Measurements from ENCODE around the gene CSTF1.
"Not testable (repeated sequence)": the region's sequence is repeated elsewhere in the genome, so short reads cannot be mapped to it uniquely, and the experiment has no call there.

CSTF1 gene

GRCh38 chr20:56395166-56395565, 2.7 kb downstream of the CSTF1 start:
- Histone ChIP-seq H3K4ac (ENCODE audit: low read depth, low read length) (no peak overlapping the region), H3K23ac (ENCODE audit: low read length) (no peak overlapping the region), H4K8ac (ENCODE audit: low read depth, low read length) (no peak overlapping the region), H3K4me2 (ENCODE audit: low read length) (no peak overlapping the region), H2BK5ac (ENCODE audit: low read length) (no peak overlapping the region), H3K4me3 (ENCODE audit: low read length) (no peak overlapping the region), H3K4me1 (ENCODE audit: control insufficient read depth, low read depth, low read length) (peaks cover 1% of the 10 kb centered on the region), H2BK120ac (ENCODE audit: low read depth, low read length) (no peak overlapping the region), H4K5ac (ENCODE audit: low read length) (no peak overlapping the region), H3K79me1 (ENCODE audit: low read length) (peaks cover 7% of the 10 kb centered on the region), H3K27me3 (ENCODE audit: insufficient read depth, low read length, poor library complexity) (no peaks in the 10 kb centered on the region), H3K9ac (ENCODE audit: low read length) (no peak overlapping the region), H3K36me3 (ENCODE audit: control insufficient read depth, insufficient read depth, low read length) (peaks cover 20% of the 10 kb centered on the region), H3K79me2 (ENCODE audit: control insufficient read depth, insufficient read depth, low read length) (peaks cover 34% of the 10 kb centered on the region), H3K56ac (ENCODE audit: low read length) (no peak overlapping the region), H2BK15ac (replicated peaks; ENCODE audit: low read depth) (no peak overlapping the region), H3K27ac (ENCODE audit: low read depth, low read length) (no peak overlapping the region), H3K18ac (ENCODE audit: low read length) (no peak overlapping the region), H2AK5ac (ENCODE audit: low read length) (no peak overlapping the region)
- no peak for DNase-seq
- no CpG with 5 or more reads among the region's 4 CpGs for WGBS (ENCODE audit: extremely low coverage, insufficient coverage, low lambda C conversion rate)

- H3K79me2 ChIP-seq (ENCODE audit: control insufficient read depth, insufficient read depth, low read length), result peaks cover 3% of the 10 kb centered on the region
- no peak overlapping the region for H3K9ac ChIP-seq (ENCODE audit: low read length)
- H3K27me3 ChIP-seq (ENCODE audit: insufficient read depth, low read length, poor library complexity), result no peaks in the 10 kb centered on the region
- no peak overlapping the region for H3K4me3 ChIP-seq (ENCODE audit: low read length)
- H3K4me1 ChIP-seq (ENCODE audit: control insufficient read depth, low read depth, low read length), result no peaks in the 10 kb centered on the region
- peak; percentile 59 for DNase-seq
- no peak overlapping the region for H3K18ac ChIP-seq (ENCODE audit: low read length)
- H3K4ac ChIP-seq (ENCODE audit: low read depth, low read length), result no peak overlapping the region
- no peak overlapping the region for H3K23ac ChIP-seq (ENCODE audit: low read length)
- H4K8ac ChIP-seq (ENCODE audit: low read depth, low read length), result no peak overlapping the region
- no peak overlapping the region for H3K27ac ChIP-seq (ENCODE audit: low read depth, low read length)
- H3K4me2 ChIP-seq (ENCODE audit: low read length), result no peak overlapping the region
- H2BK120ac ChIP-seq (ENCODE audit: low read depth, low read length), result no peak overlapping the region
- no peak overlapping the region for H4K5ac ChIP-seq (ENCODE audit: low read length)
- H2AK5ac ChIP-seq (ENCODE audit: low read length), result no peak overlapping the region
- peaks cover 26% of the 10 kb centered on the region for H3K36me3 ChIP-seq (ENCODE audit: control insufficient read depth, insufficient read depth, low read length)
- H2BK15ac ChIP-seq (replicated peaks; ENCODE audit: low read depth), result no peak overlapping the region
- H2BK5ac ChIP-seq (ENCODE audit: low read length), result no peak overlapping the region
- H3K79me1 ChIP-seq (ENCODE audit: low read length), result peaks cover 3% of the 10 kb centered on the region
- H3K56ac ChIP-seq (ENCODE audit: low read length), result no peak overlapping the region
Observed at GRCh38 chr20:56400001-56400640, 7.7 kb downstream of the CSTF1 start.

- Histone ChIP-seq H3K56ac (ENCODE audit: low read length) (no peak overlapping the region), H2BK120ac (ENCODE audit: low read depth, low read length) (no peak overlapping the region), H3K79me2 (ENCODE audit: control insufficient read depth, insufficient read depth, low read length) (no peaks in the 10 kb centered on the region), H3K9ac (ENCODE audit: low read length) (no peak overlapping the region), H3K27me3 (ENCODE audit: insufficient read depth, low read length, poor library complexity) (no peaks in the 10 kb centered on the region), H3K36me3 (ENCODE audit: control insufficient read depth, insufficient read depth, low read length) (peaks cover 19% of the 10 kb centered on the region), H3K4me2 (ENCODE audit: low read length) (no peak overlapping the region), H3K23ac (ENCODE audit: low read length) (no peak overlapping the region), H2AK5ac (ENCODE audit: low read length) (no peak overlapping the region), H3K79me1 (ENCODE audit: low read length) (no peaks in the 10 kb centered on the region), H3K18ac (ENCODE audit: low read length) (no peak overlapping the region), H4K8ac (ENCODE audit: low read depth, low read length) (no peak overlapping the region), H2BK5ac (ENCODE audit: low read length) (no peak overlapping the region), H3K4ac (ENCODE audit: low read depth, low read length) (no peak overlapping the region), H3K27ac (ENCODE audit: low read depth, low read length) (no peak overlapping the region), H3K4me3 (ENCODE audit: low read length) (no peak overlapping the region), H2BK15ac (replicated peaks; ENCODE audit: low read depth) (no peak overlapping the region), H4K5ac (ENCODE audit: low read length) (no peak overlapping the region), H3K4me1 (ENCODE audit: control insufficient read depth, low read depth, low read length) (no peaks in the 10 kb centered on the region)
- DNase-seq, result no peak
- whole genome bisulfite sequencing (ENCODE audit: extremely low coverage, insufficient coverage, low lambda C conversion rate), result no CpG with 5 or more reads among the region's 26 CpGs
Observed at GRCh38 chr20:56403465-56403864, 11.0 kb downstream of the CSTF1 start.

- H2BK5ac ChIP-seq (ENCODE audit: low read length); H3K4me3 ChIP-seq (ENCODE audit: low read length); H3K79me2 ChIP-seq (ENCODE audit: control insufficient read depth, insufficient read depth, low read length); H2BK120ac ChIP-seq (ENCODE audit: low read depth, low read length); DNase-seq; H3K56ac ChIP-seq (ENCODE audit: low read length); H3K18ac ChIP-seq (ENCODE audit: low read length); H2BK15ac ChIP-seq (replicated peaks; ENCODE audit: low read depth); H3K9ac ChIP-seq (ENCODE audit: low read length); H3K4ac ChIP-seq (ENCODE audit: low read depth, low read length); H3K23ac ChIP-seq (ENCODE audit: low read length); H3K4me1 ChIP-seq (ENCODE audit: control insufficient read depth, low read depth, low read length); H3K27me3 ChIP-seq (ENCODE audit: insufficient read depth, low read length, poor library complexity); H3K27ac ChIP-seq (ENCODE audit: low read depth, low read length); H2AK5ac ChIP-seq (ENCODE audit: low read length); H3K79me1 ChIP-seq (ENCODE audit: low read length); H3K4me2 ChIP-seq (ENCODE audit: low read length); H4K8ac ChIP-seq (ENCODE audit: low read depth, low read length); H4K5ac ChIP-seq (ENCODE audit: low read length): not testable (repeated sequence)
- H3K36me3 ChIP-seq (ENCODE audit: control insufficient read depth, insufficient read depth, low read length), result peaks cover 11% of the 10 kb centered on the region
- no CpG with 5 or more reads among the region's 12 CpGs for WGBS (ENCODE audit: extremely low coverage, insufficient coverage, low lambda C conversion rate)
Observed at GRCh38 chr20:56405356-56405755, 12.9 kb downstream of the CSTF1 start.

GRCh38 chr20:56406910-56407309, 14.5 kb downstream of the CSTF1 start:
- Histone ChIP-seq H3K36me3 (ENCODE audit: control insufficient read depth, insufficient read depth, low read length) (peaks cover 11% of the 10 kb centered on the region), H3K4me1 (ENCODE audit: control insufficient read depth, low read depth, low read length) (no peaks in the 10 kb centered on the region), H3K27me3 (ENCODE audit: insufficient read depth, low read length, poor library complexity) (no peaks in the 10 kb centered on the region), H3K4me3 (ENCODE audit: low read length) (no peak overlapping the region), H2BK15ac (replicated peaks; ENCODE audit: low read depth) (no peak overlapping the region), H3K27ac (ENCODE audit: low read depth, low read length) (no peak overlapping the region), H3K4me2 (ENCODE audit: low read length) (no peak overlapping the region), H3K9ac (ENCODE audit: low read length) (no peak overlapping the region), H3K56ac (ENCODE audit: low read length) (no peak overlapping the region), H3K18ac (ENCODE audit: low read length) (no peak overlapping the region), H4K5ac (ENCODE audit: low read length) (no peak overlapping the region), H2AK5ac (ENCODE audit: low read length) (no peak overlapping the region), H2BK120ac (ENCODE audit: low read depth, low read length) (no peak overlapping the region), H3K79me2 (ENCODE audit: control insufficient read depth, insufficient read depth, low read length) (no peaks in the 10 kb centered on the region), H3K4ac (ENCODE audit: low read depth, low read length) (no peak overlapping the region), H3K23ac (ENCODE audit: low read length) (no peak overlapping the region), H3K79me1 (ENCODE audit: low read length) (no peaks in the 10 kb centered on the region), H2BK5ac (ENCODE audit: low read length) (no peak overlapping the region), H4K8ac (ENCODE audit: low read depth, low read length) (no peak overlapping the region)
- WGBS (ENCODE audit: extremely low coverage, insufficient coverage, low lambda C conversion rate), result no CpG with 5 or more reads among the region's 3 CpGs
- DNase-seq, result no peak

GRCh38 chr20:56409521-56409920, 17.1 kb downstream of the CSTF1 start:
- H3K79me2 ChIP-seq (ENCODE audit: control insufficient read depth, insufficient read depth, low read length), result no peaks in the 10 kb centered on the region
- DNase-seq, result no peak
- H4K5ac ChIP-seq (ENCODE audit: low read length), result no peak overlapping the region
- no peak overlapping the region for H2BK5ac ChIP-seq (ENCODE audit: low read length)
- H3K9ac ChIP-seq (ENCODE audit: low read length), result no peak overlapping the region
- no CpG with 5 or more reads among the region's 5 CpGs for WGBS (ENCODE audit: extremely low coverage, insufficient coverage, low lambda C conversion rate)
- H2AK5ac ChIP-seq (ENCODE audit: low read length), result no peak overlapping the region
- no peak overlapping the region for H3K4me2 ChIP-seq (ENCODE audit: low read length)
- no peak overlapping the region for H2BK120ac ChIP-seq (ENCODE audit: low read depth, low read length)
- H2BK15ac ChIP-seq (replicated peaks; ENCODE audit: low read depth), result no peak overlapping the region
- H3K4me3 ChIP-seq (ENCODE audit: low read length), result no peak overlapping the region
- H3K56ac ChIP-seq (ENCODE audit: low read length), result no peak overlapping the region
- peaks cover 4% of the 10 kb centered on the region for H3K36me3 ChIP-seq (ENCODE audit: control insufficient read depth, insufficient read depth, low read length)
- H3K23ac ChIP-seq (ENCODE audit: low read length), result no peak overlapping the region
- no peak overlapping the region for H3K4ac ChIP-seq (ENCODE audit: low read depth, low read length)
- no peaks in the 10 kb centered on the region for H3K79me1 ChIP-seq (ENCODE audit: low read length)
- no peaks in the 10 kb centered on the region for H3K27me3 ChIP-seq (ENCODE audit: insufficient read depth, low read length, poor library complexity)
- no peak overlapping the region for H3K18ac ChIP-seq (ENCODE audit: low read length)
- H3K4me1 ChIP-seq (ENCODE audit: control insufficient read depth, low read depth, low read length), result no peaks in the 10 kb centered on the region
- no peak overlapping the region for H3K27ac ChIP-seq (ENCODE audit: low read depth, low read length)
- H4K8ac ChIP-seq (ENCODE audit: low read depth, low read length), result no peak overlapping the region
